Mucosa of descending colon (tissue), 3 donors: ENCODE data around the gene MAST4. TPM values are rescaled to one million over a fixed set of nuclear protein-coding genes. Genes with fewer than 3 reads are reported as not detected.

Experiments used
- ATAC-seq: fragments of 200-7000 bp; cut with Tn5 transposase; one replicate; pipeline ENCODE4 v1.9.1; 2020; ENCODE audit warnings: mild to moderate bottlenecking, moderate library complexity
- DNase-seq, 3 donors: peaks; one replicate each; pipeline ENCODE4 v3.0.0-alpha.2; 2020
- H3K36me3 ChIP-seq: fragments of 200-600 bp; one replicate; pipeline ENCODE4 v1.8.0; 2021; ENCODE audit warnings: low read depth, mild to moderate bottlenecking
- H3K4me1 ChIP-seq: fragments of 200-600 bp; one replicate; pipeline ENCODE4 v1.8.0; 2021; ENCODE audit warnings: low read depth, mild to moderate bottlenecking
- H3K4me3 ChIP-seq: fragments of 200-600 bp; one replicate; pipeline ENCODE4 v1.8.0; 2021; ENCODE audit warnings: mild to moderate bottlenecking
- H3K9me3 ChIP-seq: fragments of 200-600 bp; one replicate; pipeline ENCODE4 v1.8.0; 2021; ENCODE audit warnings: mild to moderate bottlenecking
- CTCF ChIP-seq: fragments of 200-600 bp; IDR thresholded peaks from one replicate; pipeline ENCODE4 v1.8.0; 2022; ENCODE audit warnings: antibody characterized with exemption, mild to moderate bottlenecking
- intact Hi-C, 2 donors: fragments of 100-400 bp; cut with DNase I in 1 of 2; cut with micrococcal nuclease in 1 of 2; formaldehyde crosslinking; loops; one replicate each; pipeline versions ENCODE4 v1.11.0 to v1.11.1; 2022; cut with DNase I, micrococcal nuclease
- total RNA-seq, 3 donors: library from RNA; stranded (reverse); fragmentation: NEBNext Ultra II Directional in 2 of 3; extraction: Animal tissue kit (Norgen Biotek cat#: 25700) in 2 of 3; gene quantifications; one replicate each; pipeline versions ENCODE4 v1.2.1 to v1.2.4, GENCODE V29; 2021 to 2023
- donor health status: DM: no; HTN: no; CAD: no; lungs with moderate emphysema.
- donor health status: DM: no; HTN: no; CAD: no.
- donor health status: DM: no; HTN: yes; CAD: no.

The MAST4 gene
- total RNA-seq, 3 donors from 2014 or later, result 16.2 to 34.0 (median 22.5) TPM

DNA sequence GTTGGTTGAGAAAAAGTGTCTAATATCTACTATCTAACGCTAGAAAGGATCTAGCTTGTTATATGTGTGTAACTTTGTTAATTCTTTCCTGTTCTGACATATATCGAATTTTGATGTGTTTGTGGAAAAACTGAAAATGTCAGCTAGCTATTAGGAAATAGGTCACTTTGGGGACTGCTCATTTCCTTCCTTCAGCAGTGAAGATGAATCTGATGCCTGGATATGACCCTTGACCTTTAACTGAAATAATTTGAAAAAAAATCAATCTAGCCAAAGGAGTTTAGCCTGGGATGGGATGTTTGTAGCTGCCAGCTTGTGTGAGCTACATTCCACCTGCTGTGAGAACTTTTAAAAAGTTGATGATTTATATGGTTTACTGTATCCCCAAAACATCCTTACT is 533.6 kb downstream of the MAST4 start:
- no peak for TF ChIP-seq CTCF
- no peaks in the 10 kb centered on the region for H3K36me3 ChIP-seq
- H3K4me3 ChIP-seq, result no peak overlapping the region
- H3K9me3 ChIP-seq, result no peaks in the 10 kb centered on the region
- DNase-seq (no peak), ATAC-seq (no peak)
- intact Hi-C loops, result no loop called here
- H3K4me1 ChIP-seq, result no peaks in the 10 kb centered on the region

DNA sequence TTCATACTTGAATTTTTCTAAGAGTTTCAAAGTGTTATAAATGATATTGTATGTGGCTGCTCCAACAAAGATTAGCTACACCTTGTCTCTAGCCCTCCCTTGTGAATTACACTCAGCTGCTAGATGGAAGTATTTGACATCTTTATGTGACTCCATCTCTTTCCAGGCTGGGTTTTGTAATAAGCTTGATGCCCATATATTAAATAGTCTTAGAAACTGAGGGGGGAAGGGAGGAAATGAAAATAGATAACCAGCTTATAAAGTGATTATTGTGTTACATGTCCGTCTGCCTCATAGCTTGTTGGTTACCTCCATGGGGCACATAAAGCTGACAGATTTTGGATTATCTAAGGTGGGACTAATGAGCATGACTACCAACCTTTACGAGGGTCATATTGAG is 537.0 kb downstream of the MAST4 start:
- DNase-seq (no peak), ATAC-seq (no peak)
- intact Hi-C loops, result no loop called here
- no peak overlapping the region for H3K4me3 ChIP-seq
- TF ChIP-seq CTCF, result no peak
- H3K4me1 ChIP-seq, result no peaks in the 10 kb centered on the region
- H3K9me3 ChIP-seq, result no peaks in the 10 kb centered on the region
- no peaks in the 10 kb centered on the region for H3K36me3 ChIP-seq

DNA sequence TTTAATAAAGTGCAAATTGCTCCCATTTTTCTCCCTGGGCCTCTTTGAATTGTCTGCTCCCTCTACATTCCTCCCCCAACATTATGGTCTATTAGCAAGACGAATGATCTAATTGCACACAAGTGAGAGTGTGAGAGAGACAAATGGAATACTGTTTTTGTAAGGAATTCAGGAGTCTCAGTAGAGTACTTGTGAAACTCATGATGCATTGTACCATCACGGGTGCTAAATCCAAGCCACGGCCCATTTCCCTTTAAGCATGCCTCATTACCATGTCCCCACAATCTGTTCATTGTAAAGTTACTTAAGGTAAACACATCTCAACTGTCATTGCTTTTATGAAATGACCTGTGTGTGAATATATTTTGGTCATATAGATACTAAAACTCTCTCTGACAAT is 537.6 kb downstream of the MAST4 start:
- DNase-seq, result no peak
- Histone ChIP-seq H3K9me3 (no peaks in the 10 kb centered on the region), H3K36me3 (no peaks in the 10 kb centered on the region), H3K4me1 (no peaks in the 10 kb centered on the region), H3K4me3 (no peak overlapping the region)
- no peak for TF ChIP-seq CTCF
- ATAC-seq, result no peak
- intact Hi-C loops, result no loop called here

DNA sequence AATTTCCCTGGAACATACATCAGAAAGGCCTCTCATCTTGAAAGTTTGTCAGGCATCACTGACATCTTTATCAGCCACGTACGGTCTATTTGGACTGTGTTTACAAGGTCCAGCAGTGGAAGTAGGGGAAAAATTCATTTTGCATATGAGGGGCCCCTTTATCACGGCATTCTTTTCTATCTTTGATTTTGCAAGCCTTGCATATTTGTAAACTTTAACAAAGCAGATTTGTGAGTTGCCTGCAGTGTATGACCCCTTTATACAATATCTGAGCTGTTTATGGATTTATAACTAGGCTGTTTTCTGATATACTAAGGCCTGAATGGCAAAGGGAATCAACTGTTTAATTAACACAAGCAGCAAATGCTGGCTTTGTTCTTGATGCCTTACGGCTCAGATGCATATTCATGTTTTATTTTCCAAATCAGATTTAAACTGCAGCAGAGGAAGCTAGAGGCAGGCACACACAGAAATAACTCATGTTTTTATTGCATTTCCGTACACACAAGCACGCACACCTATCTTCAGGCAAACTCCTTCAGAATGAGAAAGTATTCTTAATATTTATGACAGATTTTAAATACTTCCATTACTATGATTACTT is 539.3 kb downstream of the MAST4 start:
- no peaks in the 10 kb centered on the region for H3K36me3 ChIP-seq
- intact Hi-C loops, result no loop called here
- no peak for ATAC-seq
- TF ChIP-seq CTCF, result no peak
- no peak overlapping the region for H3K4me3 ChIP-seq
- DNase-seq, result no peak
- H3K9me3 ChIP-seq, result no peaks in the 10 kb centered on the region
- no peaks in the 10 kb centered on the region for H3K4me1 ChIP-seq

- ATAC-seq, result no peak
- no peak for DNase-seq
- Histone ChIP-seq H3K4me1 (no peaks in the 10 kb centered on the region), H3K36me3 (peaks cover 4% of the 10 kb centered on the region), H3K4me3 (no peak overlapping the region), H3K9me3 (no peaks in the 10 kb centered on the region)
- TF ChIP-seq CTCF, result no peak
- intact Hi-C loops, result no loop called here
Measured at GRCh38 chr5:67139030-67139429, 542.8 kb downstream of the MAST4 start.

- no peak for TF ChIP-seq CTCF
- intact Hi-C loops, result loop anchor here in 1 of 2 donors (10.0 kb wide), 1 partner anchor 326 kb away; no protein-coding TSS in a partner anchor
- DNase-seq, result no peak
Measured at GRCh38 chr5:67140413-67140812, 544.2 kb downstream of the MAST4 start.

More at GRCh38 chr5:67140413-67140812, 544.2 kb downstream of the MAST4 start:
- H3K4me3 ChIP-seq, result no peak overlapping the region
- no peak for ATAC-seq
- peaks cover 4% of the 10 kb centered on the region for H3K36me3 ChIP-seq
- H3K9me3 ChIP-seq, result no peaks in the 10 kb centered on the region
- H3K4me1 ChIP-seq, result no peaks in the 10 kb centered on the region
